GM23338 (cell line): ENCODE results near the gene SLC35F1. TPM values are rescaled to one million over a fixed set of nuclear protein-coding genes. Genes with fewer than 3 reads are reported as not detected.

ENCODE experiments used
- ATAC-seq: fragments of 200-7000 bp; cut with Tn5 transposase; 3 replicates; pipeline ENCODE4 v1.9.1; 2020
- DNase-seq: peaks from one replicate; pipeline ENCODE4 v3.0.0-alpha.2; 2015; ENCODE audit warnings: low spot score
- H2AFZ ChIP-seq: fragments of 200-600 bp; sonication (generic); 2 replicates; pipeline ENCODE4 v1.8.0; 2016; ENCODE audit warnings: antibody characterized with exemption, mild to moderate bottlenecking, moderate library complexity
- H3F3A ChIP-seq: fragments of 200-600 bp; sonication (generic); replicated peaks from 2 replicates; pipeline ENCODE4 v1.8.0; 2017; ENCODE audit warnings: antibody characterized with exemption, mixed run types, low read depth
- H3K27ac ChIP-seq: fragments of 200-600 bp; sonication (generic); 2 replicates; pipeline ENCODE4 v1.6.1; 2016; ENCODE audit warnings: low read depth
- H3K27me3 ChIP-seq: fragments of 200-600 bp; sonication (generic); 2 replicates; pipeline ENCODE4 v1.8.0; 2016; ENCODE audit warnings: mild to moderate bottlenecking, mixed run types, moderate library complexity; ENCODE audit not compliant: insufficient read depth
- H3K36me3 ChIP-seq: fragments of 200-600 bp; sonication (generic); 2 replicates; pipeline ENCODE4 v1.8.0; 2016; ENCODE audit warnings: mild to moderate bottlenecking; ENCODE audit not compliant: insufficient read depth
- H3K4me1 ChIP-seq: fragments of 200-600 bp; sonication (generic); 2 replicates; pipeline ENCODE4 v1.8.0; 2016; ENCODE audit warnings: mild to moderate bottlenecking, moderate library complexity; ENCODE audit not compliant: insufficient read depth
- H3K4me2 ChIP-seq: fragments of 200-600 bp; sonication (generic); 2 replicates; pipeline ENCODE4 v1.7.1; 2017; ENCODE audit warnings: mixed run types
- H3K4me3 ChIP-seq: fragments of 200-600 bp; sonication (generic); 2 replicates; pipeline ENCODE4 v1.6.1; 2016; ENCODE audit warnings: mixed run types
- H3K79me2 ChIP-seq: fragments of 200-600 bp; sonication (generic); replicated peaks from 2 replicates; pipeline ENCODE4 v1.8.0; 2017; ENCODE audit warnings: mild to moderate bottlenecking; ENCODE audit not compliant: insufficient read depth
- H3K9me2 ChIP-seq: fragments of 200-600 bp; sonication (generic); 2 replicates; pipeline ENCODE4 v1.8.0; 2017; ENCODE audit not compliant: insufficient read depth
- H4K20me1 ChIP-seq: fragments of 200-600 bp; sonication (generic); replicated peaks from 2 replicates; pipeline ENCODE4 v1.8.0; 2017; ENCODE audit warnings: mild to moderate bottlenecking; ENCODE audit not compliant: insufficient read depth
- H3K27ac Mint-ChIP-seq: 2 replicates; pipeline ENCODE4 v1.8.0; 2020; ENCODE audit warnings: inconsistent platforms, mild to moderate bottlenecking, moderate library complexity, mixed read lengths
- H3K27me3 Mint-ChIP-seq: 3 replicates; pipeline ENCODE4 v1.8.0; 2022; ENCODE audit warnings: low read depth, mild to moderate bottlenecking, moderate library complexity, mixed read lengths, inconsistent platforms; ENCODE audit not compliant: insufficient read depth, poor library complexity
- H3K36me3 Mint-ChIP-seq: 3 replicates; pipeline ENCODE4 v1.8.0; 2021; ENCODE audit warnings: low read depth, mild to moderate bottlenecking, inconsistent platforms, moderate library complexity, mixed read lengths
- H3K4me1 Mint-ChIP-seq: 3 replicates; pipeline ENCODE4 v1.8.0; 2020; ENCODE audit warnings: mild to moderate bottlenecking, inconsistent platforms, mixed read lengths
- H3K4me3 Mint-ChIP-seq: 3 replicates; pipeline ENCODE4 v1.8.0; 2021; ENCODE audit warnings: moderate library complexity, mild to moderate bottlenecking, inconsistent platforms, mixed read lengths
- H3K9me3 Mint-ChIP-seq: 3 replicates; pipeline ENCODE4 v1.8.0; 2020; ENCODE audit warnings: moderate library complexity, mild to moderate bottlenecking, inconsistent platforms, mixed read lengths
- CREB1 ChIP-seq: fragments of 250-450 bp; sonication (Bioruptor Pico); IDR thresholded peaks from 2 replicates; pipeline ENCODE4 v1.5.0; 2020; ENCODE audit warnings: low read depth, mild to moderate bottlenecking, moderate library complexity
- EZH2 ChIP-seq: fragments of 200-600 bp; sonication (generic); IDR thresholded peaks from one replicate; pipeline ENCODE4 v1.8.0; 2017; ENCODE audit warnings: antibody characterized with exemption, mild to moderate bottlenecking, low read depth; ENCODE audit not compliant: unreplicated experiment
- JUNB ChIP-seq: IDR thresholded peaks from one replicate; pipeline ENCODE4 v1.6.1; 2016; ENCODE audit warnings: antibody characterized with exemption; ENCODE audit not compliant: unreplicated experiment
- NANOG ChIP-seq: IDR thresholded peaks from 2 replicates; pipeline ENCODE4 v1.6.1; 2016; ENCODE audit warnings: antibody characterized with exemption, borderline replicate concordance
- POLR2AphosphoS5 ChIP-seq: IDR thresholded peaks from 2 replicates; pipeline ENCODE4 v1.6.1; 2016; ENCODE audit warnings: antibody characterized with exemption, low read depth
- STAT1 ChIP-seq: IDR thresholded peaks from one replicate; pipeline ENCODE4 v1.6.1; 2016; ENCODE audit warnings: antibody characterized with exemption; ENCODE audit not compliant: unreplicated experiment
- ZNF114 ChIP-seq: fragments of 250-450 bp; sonication (Bioruptor Pico); IDR thresholded peaks from 2 replicates; pipeline ENCODE4 v1.5.0; 2020; ENCODE audit warnings: mild to moderate bottlenecking, moderate library complexity
- polyA plus RNA-seq: library from polyadenylated mRNA; unstranded; fragments of >200 nt; fragmentation: Nextera tagmentation; extraction: Ambion mirVana; gene quantifications from 2 replicates; pipeline ENCODE4 v1.2.1, GENCODE V29; 2016
- total RNA-seq: library from RNA; depleted of rRNA; stranded (reverse); fragments of >200 nt; shearing (Covaris generic); gene quantifications from 2 replicates; pipeline ENCODE4 v1.2.3, GENCODE V29; 2014
- TF ChIP-seq, protein P1 (sequence below): fragments of 250-450 bp; sonication (Bioruptor Pico); IDR thresholded peaks from 2 replicates; pipeline ENCODE4 v1.5.0; 2020; ENCODE audit warnings: mild to moderate bottlenecking, moderate library complexity
- TF ChIP-seq, protein P2 (sequence below), 2 experiments: fragments of 200-600 bp in 1 of 2; sonication (generic) in 1 of 2; conservative IDR thresholded peaks; 2 replicates each; pipeline versions ENCODE4 v1.5.1 to v1.6.1; 2016 to 2017; ENCODE audit warnings: antibody characterized with exemption in 2 of 2, low read depth in 2 of 2, mild to moderate bottlenecking in 2 of 2, moderate library complexity in 1 of 2

SLC35F1 gene
- total and polyA plus RNA-seq, 2 experiments from 2014 or later = 3.0 to 10.3 TPM

DNA sequence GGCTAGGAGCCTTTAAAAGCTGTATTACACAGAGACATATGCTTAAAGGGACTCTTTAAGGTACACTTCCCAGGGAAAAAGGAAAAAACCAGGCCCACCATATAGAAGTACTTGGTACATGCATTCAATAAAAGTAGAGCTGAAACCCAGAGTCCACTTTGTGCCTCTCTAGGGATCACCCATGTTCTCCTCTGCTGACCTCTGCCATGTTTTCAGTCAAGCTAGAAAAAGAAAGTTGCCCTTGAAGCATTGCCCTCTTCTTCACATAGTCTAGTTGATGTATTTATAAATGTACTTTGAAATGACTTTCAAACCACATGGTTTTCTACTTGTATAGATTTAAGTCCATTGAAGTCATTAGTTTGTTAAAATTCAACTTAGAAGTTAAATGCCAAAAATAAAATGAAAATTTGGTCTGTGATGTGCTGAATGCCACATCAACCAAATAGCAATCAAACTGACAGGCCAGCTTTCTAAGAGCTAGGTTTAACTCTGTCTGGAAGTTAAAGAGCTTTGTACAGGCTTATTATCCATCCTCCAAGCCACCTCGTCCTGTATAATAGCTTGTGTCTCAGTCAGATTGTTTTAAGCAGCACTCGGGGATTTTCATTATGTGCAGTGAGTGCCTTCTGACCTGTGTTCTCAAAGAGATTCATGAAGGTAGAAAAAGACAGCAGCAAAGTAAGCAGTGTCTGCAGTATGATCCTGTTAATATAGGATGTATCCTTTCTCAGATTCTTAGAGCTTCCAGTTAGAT, 402.5 kb downstream of the SLC35F1 start (continued):
- TF ChIP-seq, protein P1, sequence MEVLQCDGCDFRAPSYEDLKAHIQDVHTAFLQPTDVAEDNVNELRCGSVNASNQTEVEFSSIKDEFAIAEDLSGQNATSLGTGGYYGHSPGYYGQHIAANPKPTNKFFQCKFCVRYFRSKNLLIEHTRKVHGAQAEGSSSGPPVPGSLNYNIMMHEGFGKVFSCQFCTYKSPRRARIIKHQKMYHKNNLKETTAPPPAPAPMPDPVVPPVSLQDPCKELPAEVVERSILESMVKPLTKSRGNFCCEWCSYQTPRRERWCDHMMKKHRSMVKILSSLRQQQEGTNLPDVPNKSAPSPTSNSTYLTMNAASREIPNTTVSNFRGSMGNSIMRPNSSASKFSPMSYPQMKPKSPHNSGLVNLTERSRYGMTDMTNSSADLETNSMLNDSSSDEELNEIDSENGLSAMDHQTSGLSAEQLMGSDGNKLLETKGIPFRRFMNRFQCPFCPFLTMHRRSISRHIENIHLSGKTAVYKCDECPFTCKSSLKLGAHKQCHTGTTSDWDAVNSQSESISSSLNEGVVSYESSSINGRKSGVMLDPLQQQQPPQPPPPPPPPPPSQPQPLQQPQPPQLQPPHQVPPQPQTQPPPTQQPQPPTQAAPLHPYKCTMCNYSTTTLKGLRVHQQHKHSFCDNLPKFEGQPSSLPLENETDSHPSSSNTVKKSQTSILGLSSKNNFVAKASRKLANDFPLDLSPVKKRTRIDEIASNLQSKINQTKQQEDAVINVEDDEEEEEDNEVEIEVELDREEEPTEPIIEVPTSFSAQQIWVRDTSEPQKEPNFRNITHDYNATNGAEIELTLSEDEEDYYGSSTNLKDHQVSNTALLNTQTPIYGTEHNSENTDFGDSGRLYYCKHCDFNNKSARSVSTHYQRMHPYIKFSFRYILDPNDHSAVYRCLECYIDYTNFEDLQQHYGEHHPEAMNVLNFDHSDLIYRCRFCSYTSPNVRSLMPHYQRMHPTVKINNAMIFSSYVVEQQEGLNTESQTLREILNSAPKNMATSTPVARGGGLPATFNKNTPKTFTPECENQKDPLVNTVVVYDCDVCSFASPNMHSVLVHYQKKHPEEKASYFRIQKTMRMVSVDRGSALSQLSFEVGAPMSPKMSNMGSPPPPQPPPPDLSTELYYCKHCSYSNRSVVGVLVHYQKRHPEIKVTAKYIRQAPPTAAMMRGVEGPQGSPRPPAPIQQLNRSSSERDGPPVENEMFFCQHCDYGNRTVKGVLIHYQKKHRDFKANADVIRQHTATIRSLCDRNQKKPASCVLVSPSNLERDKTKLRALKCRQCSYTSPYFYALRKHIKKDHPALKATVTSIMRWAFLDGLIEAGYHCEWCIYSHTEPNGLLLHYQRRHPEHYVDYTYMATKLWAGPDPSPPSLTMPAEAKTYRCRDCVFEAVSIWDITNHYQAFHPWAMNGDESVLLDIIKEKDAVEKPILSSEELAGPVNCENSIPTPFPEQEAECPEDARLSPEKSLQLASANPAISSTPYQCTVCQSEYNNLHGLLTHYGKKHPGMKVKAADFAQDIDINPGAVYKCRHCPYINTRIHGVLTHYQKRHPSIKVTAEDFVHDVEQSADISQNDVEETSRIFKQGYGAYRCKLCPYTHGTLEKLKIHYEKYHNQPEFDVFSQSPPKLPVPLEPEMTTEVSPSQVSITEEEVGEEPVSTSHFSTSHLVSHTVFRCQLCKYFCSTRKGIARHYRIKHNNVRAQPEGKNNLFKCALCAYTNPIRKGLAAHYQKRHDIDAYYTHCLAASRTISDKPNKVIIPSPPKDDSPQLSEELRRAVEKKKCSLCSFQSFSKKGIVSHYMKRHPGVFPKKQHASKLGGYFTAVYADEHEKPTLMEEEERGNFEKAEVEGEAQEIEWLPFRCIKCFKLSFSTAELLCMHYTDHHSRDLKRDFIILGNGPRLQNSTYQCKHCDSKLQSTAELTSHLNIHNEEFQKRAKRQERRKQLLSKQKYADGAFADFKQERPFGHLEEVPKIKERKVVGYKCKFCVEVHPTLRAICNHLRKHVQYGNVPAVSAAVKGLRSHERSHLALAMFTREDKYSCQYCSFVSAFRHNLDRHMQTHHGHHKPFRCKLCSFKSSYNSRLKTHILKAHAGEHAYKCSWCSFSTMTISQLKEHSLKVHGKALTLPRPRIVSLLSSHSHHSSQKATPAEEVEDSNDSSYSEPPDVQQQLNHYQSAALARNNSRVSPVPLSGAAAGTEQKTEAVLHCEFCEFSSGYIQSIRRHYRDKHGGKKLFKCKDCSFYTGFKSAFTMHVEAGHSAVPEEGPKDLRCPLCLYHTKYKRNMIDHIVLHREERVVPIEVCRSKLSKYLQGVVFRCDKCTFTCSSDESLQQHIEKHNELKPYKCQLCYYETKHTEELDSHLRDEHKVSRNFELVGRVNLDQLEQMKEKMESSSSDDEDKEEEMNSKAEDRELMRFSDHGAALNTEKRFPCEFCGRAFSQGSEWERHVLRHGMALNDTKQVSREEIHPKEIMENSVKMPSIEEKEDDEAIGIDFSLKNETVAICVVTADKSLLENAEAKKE (CRISPR knock-in tag) = no peak
- TF ChIP-seq CREB1 = no peak
- no peak for TF ChIP-seq STAT1
- no peak for TF ChIP-seq JUNB
- no peak for TF ChIP-seq NANOG

DNA sequence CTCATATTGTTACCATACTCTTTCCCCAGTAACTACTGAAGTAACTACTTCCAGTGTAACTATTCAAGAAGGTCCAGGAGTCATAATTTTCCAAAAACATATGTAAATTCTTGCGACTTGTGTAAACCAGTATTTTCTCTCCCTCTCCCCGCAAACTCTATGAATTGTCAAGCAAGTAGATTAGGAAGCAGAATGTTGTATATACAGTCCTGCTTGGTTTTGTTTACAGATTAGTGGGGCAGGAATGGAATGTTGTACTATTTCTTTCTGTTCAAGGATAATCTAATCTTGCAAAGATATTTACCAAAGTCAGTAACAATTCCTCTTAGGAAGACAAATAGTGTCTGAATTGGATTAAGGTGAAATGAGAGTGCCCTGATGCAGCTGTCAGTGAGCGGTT, 406.1 kb downstream of the SLC35F1 start:
- no peaks in the 10 kb centered on the region for H3K36me3 ChIP-seq
- H3K4me2 ChIP-seq = no peak overlapping the region
- H3K9me2 ChIP-seq = no peaks in the 10 kb centered on the region
- no peak overlapping the region for H2AFZ ChIP-seq
- no peaks in the 10 kb centered on the region for H3F3A ChIP-seq
- H3K27ac ChIP-seq = no peak overlapping the region
- no peaks in the 10 kb centered on the region for H3K4me1 ChIP-seq
- no peak for TF ChIP-seq JUNB
- no peak for TF ChIP-seq POLR2AphosphoS5
- no peak for TF ChIP-seq ZNF114
- TF ChIP-seq EZH2 = no peak
- TF ChIP-seq, protein P2, sequence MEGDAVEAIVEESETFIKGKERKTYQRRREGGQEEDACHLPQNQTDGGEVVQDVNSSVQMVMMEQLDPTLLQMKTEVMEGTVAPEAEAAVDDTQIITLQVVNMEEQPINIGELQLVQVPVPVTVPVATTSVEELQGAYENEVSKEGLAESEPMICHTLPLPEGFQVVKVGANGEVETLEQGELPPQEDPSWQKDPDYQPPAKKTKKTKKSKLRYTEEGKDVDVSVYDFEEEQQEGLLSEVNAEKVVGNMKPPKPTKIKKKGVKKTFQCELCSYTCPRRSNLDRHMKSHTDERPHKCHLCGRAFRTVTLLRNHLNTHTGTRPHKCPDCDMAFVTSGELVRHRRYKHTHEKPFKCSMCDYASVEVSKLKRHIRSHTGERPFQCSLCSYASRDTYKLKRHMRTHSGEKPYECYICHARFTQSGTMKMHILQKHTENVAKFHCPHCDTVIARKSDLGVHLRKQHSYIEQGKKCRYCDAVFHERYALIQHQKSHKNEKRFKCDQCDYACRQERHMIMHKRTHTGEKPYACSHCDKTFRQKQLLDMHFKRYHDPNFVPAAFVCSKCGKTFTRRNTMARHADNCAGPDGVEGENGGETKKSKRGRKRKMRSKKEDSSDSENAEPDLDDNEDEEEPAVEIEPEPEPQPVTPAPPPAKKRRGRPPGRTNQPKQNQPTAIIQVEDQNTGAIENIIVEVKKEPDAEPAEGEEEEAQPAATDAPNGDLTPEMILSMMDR (conservative IDR thresholded peaks at IDR 0.05; ENCODE audit: low read depth in 2 of 2) = no peak
- no peak for TF ChIP-seq NANOG
- no peak for ATAC-seq
- no peak overlapping the region for H3K27ac Mint-ChIP-seq
- DNase-seq = no peak
- no peaks in the 10 kb centered on the region for H3K27me3 Mint-ChIP-seq
- H3K4me1 Mint-ChIP-seq = no peaks in the 10 kb centered on the region; the same call in 2 of the 3 replicates
- H3K79me2 ChIP-seq = no peaks in the 10 kb centered on the region
- no peaks in the 10 kb centered on the region for H3K9me3 Mint-ChIP-seq
- no peaks in the 10 kb centered on the region for H3K27me3 ChIP-seq
- no peak overlapping the region for H3K4me3 ChIP-seq
- no peak overlapping the region for H3K4me3 Mint-ChIP-seq
- H3K36me3 Mint-ChIP-seq = no peaks in the 10 kb centered on the region
- no peaks in the 10 kb centered on the region for H4K20me1 ChIP-seq
